Measurements from ENCODE around the gene FRMD1.

FRMD1 gene

GRCh38 chr6:168095171-168095691, 16.2 kb upstream of the FRMD1 start:
- Histone ChIP-seq H3K79me1 (ENCODE audit: low read length) (no peaks in the 10 kb centered on the region), H3K4ac (ENCODE audit: low read depth, low read length) (no peak overlapping the region), H3K79me2 (ENCODE audit: control insufficient read depth, insufficient read depth, low read length) (no peaks in the 10 kb centered on the region), H3K4me2 (ENCODE audit: low read length) (no peak overlapping the region), H3K23ac (ENCODE audit: low read length) (no peak overlapping the region), H2BK120ac (ENCODE audit: low read depth, low read length) (no peak overlapping the region), H3K36me3 (ENCODE audit: control insufficient read depth, insufficient read depth, low read length) (no peaks in the 10 kb centered on the region), H3K4me1 (ENCODE audit: control insufficient read depth, low read depth, low read length) (peaks cover 2% of the 10 kb centered on the region), H3K18ac (ENCODE audit: low read length) (no peak overlapping the region), H3K56ac (ENCODE audit: low read length) (no peak overlapping the region), H3K27me3 (ENCODE audit: insufficient read depth, low read length, poor library complexity) (no peaks in the 10 kb centered on the region), H3K4me3 (ENCODE audit: low read length) (no peak overlapping the region), H4K5ac (ENCODE audit: low read length) (no peak overlapping the region), H3K9ac (ENCODE audit: low read length) (no peak overlapping the region), H4K8ac (ENCODE audit: low read depth, low read length) (no peak overlapping the region), H2AK5ac (ENCODE audit: low read length) (no peak overlapping the region), H2BK5ac (ENCODE audit: low read length) (no peak overlapping the region), H2BK15ac (replicated peaks; ENCODE audit: low read depth) (no peak overlapping the region), H3K27ac (ENCODE audit: low read depth, low read length) (no peak overlapping the region)
- DNase-seq = no peak
- WGBS (ENCODE audit: extremely low coverage, insufficient coverage, low lambda C conversion rate) = no CpG with 5 or more reads among the region's 17 CpGs

GRCh38 chr6:168093634-168094033, 14.6 kb upstream of the FRMD1 start:
- no peak for DNase-seq
- WGBS (ENCODE audit: extremely low coverage, insufficient coverage, low lambda C conversion rate) = no CpG with 5 or more reads among the region's 11 CpGs
- no peak overlapping the region for H2BK5ac ChIP-seq (ENCODE audit: low read length)
- no peak overlapping the region for H3K4ac ChIP-seq (ENCODE audit: low read depth, low read length)
- no peak overlapping the region for H4K8ac ChIP-seq (ENCODE audit: low read depth, low read length)
- no peaks in the 10 kb centered on the region for H3K36me3 ChIP-seq (ENCODE audit: control insufficient read depth, insufficient read depth, low read length)
- no peak overlapping the region for H3K9ac ChIP-seq (ENCODE audit: low read length)
- H3K4me2 ChIP-seq (ENCODE audit: low read length) = no peak overlapping the region
- H3K18ac ChIP-seq (ENCODE audit: low read length) = no peak overlapping the region
- no peak overlapping the region for H3K27ac ChIP-seq (ENCODE audit: low read depth, low read length)
- no peak overlapping the region for H2BK120ac ChIP-seq (ENCODE audit: low read depth, low read length)
- no peak overlapping the region for H3K23ac ChIP-seq (ENCODE audit: low read length)
- H3K4me1 ChIP-seq (ENCODE audit: control insufficient read depth, low read depth, low read length) = no peaks in the 10 kb centered on the region
- H2BK15ac ChIP-seq (replicated peaks; ENCODE audit: low read depth) = no peak overlapping the region
- H4K5ac ChIP-seq (ENCODE audit: low read length) = no peak overlapping the region
- no peak overlapping the region for H3K56ac ChIP-seq (ENCODE audit: low read length)
- no peak overlapping the region for H2AK5ac ChIP-seq (ENCODE audit: low read length)
- no peak overlapping the region for H3K4me3 ChIP-seq (ENCODE audit: low read length)
- H3K27me3 ChIP-seq (ENCODE audit: insufficient read depth, low read length, poor library complexity) = no peaks in the 10 kb centered on the region
- no peaks in the 10 kb centered on the region for H3K79me1 ChIP-seq (ENCODE audit: low read length)
- H3K79me2 ChIP-seq (ENCODE audit: control insufficient read depth, insufficient read depth, low read length) = no peaks in the 10 kb centered on the region

GRCh38 chr6:168093071-168093505, 14.1 kb upstream of the FRMD1 start:
- no peak overlapping the region for H3K56ac ChIP-seq (ENCODE audit: low read length)
- no peaks in the 10 kb centered on the region for H3K79me1 ChIP-seq (ENCODE audit: low read length)
- no peaks in the 10 kb centered on the region for H3K36me3 ChIP-seq (ENCODE audit: control insufficient read depth, insufficient read depth, low read length)
- no peaks in the 10 kb centered on the region for H3K79me2 ChIP-seq (ENCODE audit: control insufficient read depth, insufficient read depth, low read length)
- no peak overlapping the region for H2BK120ac ChIP-seq (ENCODE audit: low read depth, low read length)
- no peak overlapping the region for H4K5ac ChIP-seq (ENCODE audit: low read length)
- no CpG with 5 or more reads among the region's 12 CpGs for WGBS (ENCODE audit: extremely low coverage, insufficient coverage, low lambda C conversion rate)
- no peak overlapping the region for H3K4ac ChIP-seq (ENCODE audit: low read depth, low read length)
- no peak overlapping the region for H2BK5ac ChIP-seq (ENCODE audit: low read length)
- no peak overlapping the region for H2BK15ac ChIP-seq (replicated peaks; ENCODE audit: low read depth)
- DNase-seq = no peak
- no peak overlapping the region for H2AK5ac ChIP-seq (ENCODE audit: low read length)
- H3K4me3 ChIP-seq (ENCODE audit: low read length) = no peak overlapping the region
- no peak overlapping the region for H3K4me2 ChIP-seq (ENCODE audit: low read length)
- H3K4me1 ChIP-seq (ENCODE audit: control insufficient read depth, low read depth, low read length) = no peaks in the 10 kb centered on the region
- no peak overlapping the region for H3K27ac ChIP-seq (ENCODE audit: low read depth, low read length)
- no peak overlapping the region for H3K18ac ChIP-seq (ENCODE audit: low read length)
- no peaks in the 10 kb centered on the region for H3K27me3 ChIP-seq (ENCODE audit: insufficient read depth, low read length, poor library complexity)
- H3K9ac ChIP-seq (ENCODE audit: low read length) = no peak overlapping the region
- H3K23ac ChIP-seq (ENCODE audit: low read length) = no peak overlapping the region
- no peak overlapping the region for H4K8ac ChIP-seq (ENCODE audit: low read depth, low read length)

- no peak for DNase-seq
- Histone ChIP-seq H3K4ac (ENCODE audit: low read depth, low read length) (no peak overlapping the region), H2BK15ac (replicated peaks; ENCODE audit: low read depth) (no peak overlapping the region), H4K5ac (ENCODE audit: low read length) (no peak overlapping the region), H3K36me3 (ENCODE audit: control insufficient read depth, insufficient read depth, low read length) (no peaks in the 10 kb centered on the region), H2AK5ac (ENCODE audit: low read length) (no peak overlapping the region), H2BK5ac (ENCODE audit: low read length) (no peak overlapping the region), H4K8ac (ENCODE audit: low read depth, low read length) (no peak overlapping the region), H3K4me3 (ENCODE audit: low read length) (no peak overlapping the region), H3K9ac (ENCODE audit: low read length) (no peak overlapping the region), H3K4me2 (ENCODE audit: low read length) (no peak overlapping the region), H3K27ac (ENCODE audit: low read depth, low read length) (no peak overlapping the region), H2BK120ac (ENCODE audit: low read depth, low read length) (no peak overlapping the region), H3K18ac (ENCODE audit: low read length) (no peak overlapping the region), H3K23ac (ENCODE audit: low read length) (no peak overlapping the region), H3K56ac (ENCODE audit: low read length) (no peak overlapping the region), H3K4me1 (ENCODE audit: control insufficient read depth, low read depth, low read length) (no peaks in the 10 kb centered on the region), H3K79me2 (ENCODE audit: control insufficient read depth, insufficient read depth, low read length) (no peaks in the 10 kb centered on the region), H3K79me1 (ENCODE audit: low read length) (no peaks in the 10 kb centered on the region), H3K27me3 (ENCODE audit: insufficient read depth, low read length, poor library complexity) (no peaks in the 10 kb centered on the region)
- WGBS (ENCODE audit: extremely low coverage, insufficient coverage, low lambda C conversion rate) = no CpG with 5 or more reads among the region's 8 CpGs
These were observed 13.5 kb upstream of the FRMD1 start for GRCh38 chr6:168092541-168092940.

- no CpG with 5 or more reads among the region's 28 CpGs for WGBS (ENCODE audit: extremely low coverage, insufficient coverage, low lambda C conversion rate)
- H2AK5ac ChIP-seq (ENCODE audit: low read length) = no peak overlapping the region
- H3K4me1 ChIP-seq (ENCODE audit: control insufficient read depth, low read depth, low read length) = no peaks in the 10 kb centered on the region
- no peak overlapping the region for H4K8ac ChIP-seq (ENCODE audit: low read depth, low read length)
- no peak overlapping the region for H3K4ac ChIP-seq (ENCODE audit: low read depth, low read length)
- H4K5ac ChIP-seq (ENCODE audit: low read length) = no peak overlapping the region
- H3K79me1 ChIP-seq (ENCODE audit: low read length) = no peaks in the 10 kb centered on the region
- no peak overlapping the region for H2BK15ac ChIP-seq (replicated peaks; ENCODE audit: low read depth)
- H3K9ac ChIP-seq (ENCODE audit: low read length) = no peak overlapping the region
- no peaks in the 10 kb centered on the region for H3K27me3 ChIP-seq (ENCODE audit: insufficient read depth, low read length, poor library complexity)
- no peaks in the 10 kb centered on the region for H3K36me3 ChIP-seq (ENCODE audit: control insufficient read depth, insufficient read depth, low read length)
- DNase-seq = no peak
- no peak overlapping the region for H3K4me3 ChIP-seq (ENCODE audit: low read length)
- H3K23ac ChIP-seq (ENCODE audit: low read length) = no peak overlapping the region
- H3K18ac ChIP-seq (ENCODE audit: low read length) = no peak overlapping the region
- H2BK5ac ChIP-seq (ENCODE audit: low read length) = no peak overlapping the region
- no peaks in the 10 kb centered on the region for H3K79me2 ChIP-seq (ENCODE audit: control insufficient read depth, insufficient read depth, low read length)
- H3K27ac ChIP-seq (ENCODE audit: low read depth, low read length) = no peak overlapping the region
- H2BK120ac ChIP-seq (ENCODE audit: low read depth, low read length) = no peak overlapping the region
- no peak overlapping the region for H3K56ac ChIP-seq (ENCODE audit: low read length)
- no peak overlapping the region for H3K4me2 ChIP-seq (ENCODE audit: low read length)
These were observed 12.6 kb upstream of the FRMD1 start for GRCh38 chr6:168091381-168092264.
